A673 (cell line): ENCODE data around the gene ZNF738.

ENCODE experiments used
- CTCF ChIP-seq: fragments of 300-800, 200-600 bp; sonication (generic); conservative IDR thresholded peaks from 2 replicates; pipeline ENCODE4 v1.5.1; 2017; ENCODE audit warnings: low read depth, mild to moderate bottlenecking, antibody characterized with exemption, low read length, moderate library complexity, mixed read lengths
- EZH2 ChIP-seq: fragments of 200-600 bp; sonication (generic); IDR thresholded peaks from 2 replicates; pipeline ENCODE4 v1.6.1; 2017; ENCODE audit warnings: borderline replicate concordance, low read depth, mild to moderate bottlenecking, mixed read lengths, antibody characterized with exemption, low read length; ENCODE audit not compliant: poor library complexity, severe bottlenecking

- TF ChIP-seq CTCF, result no peak
- no peak for TF ChIP-seq EZH2
These were observed 35.8 kb upstream of the ZNF738 start for GRCh38 chr19:21323000-21323399.
